CD4-positive, alpha-beta T cell treated with Interleukin-15 for 1 hour (primary cell): ENCODE measurements around the gene C2CD4D.
A peak's percentile ranks its signal among the peaks of the same experiment; 100 is the strongest.

Experiments
- DNase-seq: peaks from one replicate; pipeline ENCODE4 v3.0.0-alpha.2; 2020

Gene C2CD4D

DNA sequence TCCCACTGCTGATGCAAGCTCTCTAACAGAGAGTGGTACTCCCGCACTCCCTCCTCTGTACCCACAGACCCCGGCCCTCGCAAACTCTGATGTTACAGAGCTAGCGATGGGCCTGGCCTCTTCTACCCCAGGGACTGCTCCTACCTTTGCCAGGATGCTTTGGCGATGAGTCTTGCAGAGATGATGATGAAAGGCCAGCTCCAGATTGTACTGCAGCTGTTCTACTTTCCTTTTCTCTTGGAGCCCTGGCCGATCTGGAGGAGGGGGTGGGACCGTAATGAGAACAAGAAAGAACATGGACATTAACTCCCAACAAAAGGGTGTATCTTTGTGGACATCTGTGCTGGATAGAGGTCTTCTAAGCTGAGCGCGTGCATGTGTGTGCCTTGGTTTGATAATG is 28.4 kb downstream of the C2CD4D start:
- no peak for DNase-seq

DNA sequence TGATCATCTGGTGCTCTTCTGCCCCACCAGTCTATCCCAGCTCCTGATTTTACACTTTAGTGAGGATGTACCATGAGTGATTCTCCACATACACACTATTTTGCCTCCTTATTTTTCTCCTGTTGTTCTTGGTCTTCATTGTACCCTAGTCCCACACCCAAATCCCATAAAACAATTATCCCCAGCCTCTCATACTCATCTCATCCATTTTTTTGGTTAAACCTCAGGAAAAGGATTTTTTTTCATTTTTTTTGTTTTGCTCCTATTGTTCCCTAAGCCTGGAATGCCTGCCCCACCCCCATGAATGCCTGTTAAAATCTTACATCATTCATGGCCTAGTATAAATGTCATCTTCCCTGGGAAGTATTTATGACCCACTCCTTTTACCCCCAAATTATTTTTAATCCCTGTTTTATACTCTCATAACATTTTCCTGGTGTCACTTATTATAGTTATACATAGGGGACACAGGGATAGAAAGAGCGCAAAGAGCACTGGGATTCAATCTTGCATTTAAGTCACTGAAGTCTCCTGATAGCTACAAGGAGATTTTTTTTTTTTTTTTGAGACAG is 29.5 kb downstream of the C2CD4D start:
- no peak for DNase-seq

DNA sequence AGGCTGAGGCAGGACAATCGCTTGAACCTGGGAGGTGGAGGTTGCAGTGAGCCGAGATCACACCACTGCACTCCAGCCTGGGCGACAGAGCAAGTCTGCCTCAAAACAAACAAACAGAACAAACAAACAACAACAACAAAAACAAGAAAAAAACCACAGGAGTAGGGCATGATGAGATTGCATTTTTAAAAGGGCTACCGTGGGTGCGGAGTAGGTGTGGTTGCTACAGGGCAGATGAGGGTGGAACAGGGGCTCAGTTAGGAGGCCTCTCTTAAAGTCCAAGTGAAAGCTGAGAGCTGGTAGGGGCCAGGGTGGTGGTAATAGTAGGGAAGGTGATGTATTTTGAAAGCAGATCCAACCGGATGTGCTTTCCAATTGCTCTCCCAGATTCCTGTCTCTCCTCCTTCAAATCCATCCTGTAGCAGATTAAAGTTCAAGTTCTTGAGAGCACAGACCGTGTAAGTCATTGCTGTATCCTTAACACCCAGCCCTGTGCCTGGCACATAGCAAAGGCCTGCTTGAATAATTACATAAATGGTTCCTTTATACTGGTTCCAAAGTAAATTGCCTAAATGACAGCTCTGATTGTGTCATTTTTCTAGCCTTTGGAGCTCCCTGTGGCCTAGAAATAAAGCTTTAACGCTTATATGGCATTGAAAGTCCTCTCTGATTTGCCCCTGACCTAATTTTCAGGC is 30.2 kb downstream of the C2CD4D start:
- no peak for DNase-seq

DNA sequence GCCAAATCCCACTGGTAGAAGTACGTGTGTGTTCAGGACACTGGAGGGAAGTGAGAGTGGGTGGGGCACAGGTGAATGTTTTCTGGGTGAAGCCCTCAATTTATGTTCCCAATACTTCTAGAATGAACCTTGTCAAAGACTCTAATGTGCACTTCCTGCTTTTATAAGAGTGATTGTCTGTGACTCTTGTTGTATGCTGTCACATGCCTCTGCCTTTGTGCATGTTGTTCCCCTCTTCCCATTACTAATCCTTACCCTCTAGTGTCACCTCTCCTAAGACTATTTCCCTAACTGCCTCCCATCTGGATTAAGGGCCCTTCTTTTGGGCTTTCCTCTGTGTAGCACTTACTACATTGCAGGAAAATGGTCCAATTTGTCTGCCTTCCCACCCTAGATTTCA is 31.9 kb downstream of the C2CD4D start:
- DNase-seq = no peak

DNA sequence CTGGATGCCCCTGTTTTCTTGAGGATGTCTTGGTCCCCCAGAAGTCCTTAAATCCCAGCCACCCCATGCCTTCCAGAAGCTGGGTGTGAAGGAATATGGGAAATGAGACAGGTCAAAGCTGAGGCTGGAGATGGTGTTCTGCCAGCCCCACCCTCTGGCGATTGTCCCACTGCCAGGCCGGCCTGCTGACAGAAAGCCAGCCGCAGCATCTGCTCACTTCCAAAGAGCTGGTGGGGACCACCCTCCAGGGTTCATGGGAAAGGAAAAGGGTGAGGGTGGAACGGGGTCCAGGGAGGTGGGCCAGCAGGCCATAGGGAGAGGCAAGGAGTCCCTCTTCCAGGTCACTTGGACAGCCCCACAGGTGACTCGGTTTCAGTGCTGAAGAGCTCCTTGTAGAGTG is 32.5 kb downstream of the C2CD4D start:
- DNase-seq = no peak

DNA sequence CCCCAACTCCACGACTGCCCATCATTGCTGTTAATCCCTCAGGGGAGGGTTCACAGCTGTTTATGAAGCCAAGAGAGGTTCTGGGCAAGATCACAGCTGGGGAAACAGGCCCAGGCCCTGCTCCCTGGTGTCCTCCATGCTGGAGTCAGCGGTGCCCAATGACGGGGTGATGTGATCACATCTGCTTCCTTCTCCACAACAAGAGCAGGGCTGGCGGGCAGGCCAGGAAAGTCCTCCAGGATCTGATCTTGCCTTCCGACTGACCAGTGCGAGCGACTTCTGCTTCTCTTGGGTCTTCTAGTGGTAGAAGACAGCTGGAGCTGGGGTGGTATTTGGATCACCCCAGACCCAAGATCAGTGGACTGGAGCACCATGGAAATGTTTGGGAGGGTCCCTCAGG is 33.5 kb downstream of the C2CD4D start:
- no peak for DNase-seq

DNA sequence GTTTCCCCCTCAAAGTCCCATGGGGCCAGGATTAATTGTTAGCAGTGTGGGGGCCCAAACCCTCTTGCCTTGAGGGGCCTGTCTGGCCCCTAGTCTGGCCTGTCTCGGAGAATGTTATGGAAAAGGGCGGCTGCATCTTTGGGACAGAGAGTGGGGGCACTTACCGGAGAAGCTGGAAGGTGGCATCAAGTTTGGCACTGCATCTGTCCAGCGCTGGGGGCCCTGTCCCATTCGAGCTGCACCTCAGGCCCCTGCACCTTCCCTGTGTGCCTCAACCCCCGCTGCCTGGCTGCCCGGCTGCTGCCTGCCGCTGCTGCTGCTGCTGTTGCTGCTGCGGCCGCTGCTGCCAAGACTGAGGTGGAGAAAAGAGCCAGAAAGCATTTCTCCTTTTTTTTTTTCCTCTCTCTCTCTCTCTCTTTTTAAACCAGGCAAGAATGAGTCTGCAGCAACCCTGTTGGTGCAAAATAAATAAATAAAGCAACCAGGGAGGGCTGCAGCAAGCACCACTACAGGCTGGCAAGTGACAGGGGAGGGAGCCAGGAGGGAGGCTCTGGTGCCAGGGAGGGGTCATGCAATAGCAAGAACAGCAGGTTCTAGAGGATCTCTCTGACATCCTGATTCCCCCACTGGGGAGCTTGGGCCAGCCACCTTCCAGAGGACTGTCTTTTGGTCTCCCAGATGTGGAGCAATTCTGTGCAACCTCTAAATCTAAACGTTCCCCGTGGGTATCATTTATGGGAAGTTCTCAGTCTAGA is 34.4 kb downstream of the C2CD4D start, which contains the start of gene LINGO4:
Gene LINGO4 (minus strand): TSS at position 354 of the 755 bp plus-strand sequence. CDS start 2,715 bp downstream, outside the sequence.
- DNase-seq = no peak

DNA sequence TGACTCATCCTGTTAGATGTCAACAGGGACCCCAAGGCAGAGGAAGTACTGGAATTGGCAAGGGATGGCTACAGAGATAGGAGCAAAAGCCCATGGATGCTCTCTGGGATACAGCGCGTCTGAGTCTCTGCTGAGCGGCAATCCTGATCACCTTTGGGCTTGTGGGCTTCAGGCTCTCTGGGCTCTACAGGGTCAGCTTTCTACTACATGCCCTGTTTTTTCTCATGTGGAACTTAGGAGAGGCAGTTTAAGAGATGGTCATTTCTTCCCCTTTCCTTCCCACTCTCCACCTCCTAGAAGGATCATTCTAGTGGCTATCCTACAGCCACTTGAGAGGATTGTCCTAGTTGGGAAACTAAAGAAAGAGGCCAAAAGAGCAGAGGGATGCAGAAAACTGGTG is 35.7 kb downstream of the C2CD4D start:
- DNase-seq = no peak

DNA sequence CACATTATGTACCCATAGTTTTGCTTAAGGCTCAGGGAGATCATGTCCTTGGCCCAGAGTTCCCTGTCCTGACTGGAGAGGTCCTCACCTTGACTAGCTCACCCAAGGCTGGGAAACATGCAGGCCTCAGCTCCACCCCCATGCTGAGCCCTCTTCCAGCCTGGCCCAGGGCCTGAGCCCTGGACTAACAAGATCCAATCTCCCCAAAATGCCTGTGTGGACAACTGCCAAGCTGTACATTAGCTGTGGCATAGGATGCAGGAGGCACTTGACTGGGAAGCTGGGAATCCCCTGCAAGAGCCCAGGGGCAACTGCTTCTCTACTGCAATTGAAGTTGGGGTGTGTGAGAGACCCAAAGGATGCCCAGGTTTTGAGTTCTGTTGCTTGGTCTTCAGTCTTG is 36.5 kb downstream of the C2CD4D start:
- DNase-seq = no peak

DNA sequence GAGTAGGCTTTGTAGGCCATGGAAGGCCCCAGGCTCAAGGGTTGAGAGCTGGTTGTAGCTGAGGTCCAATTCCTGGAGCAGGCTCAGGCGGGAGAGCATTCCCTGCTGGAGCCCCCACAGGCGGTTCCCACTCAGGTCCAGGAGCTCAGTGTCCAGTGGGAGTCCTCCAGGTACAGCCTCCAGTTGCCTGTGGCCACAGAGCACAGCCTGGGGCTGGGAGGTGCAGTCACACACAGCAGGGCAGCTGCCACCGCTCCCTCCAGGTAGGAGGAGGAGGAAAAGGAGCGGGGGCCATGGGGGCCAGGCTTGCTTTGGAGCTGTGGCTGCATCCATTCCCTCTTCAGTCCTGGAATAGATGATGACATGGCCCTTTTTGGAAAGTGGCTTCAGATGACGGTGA is 37.2 kb downstream of the C2CD4D start:
- no peak for DNase-seq

DNA sequence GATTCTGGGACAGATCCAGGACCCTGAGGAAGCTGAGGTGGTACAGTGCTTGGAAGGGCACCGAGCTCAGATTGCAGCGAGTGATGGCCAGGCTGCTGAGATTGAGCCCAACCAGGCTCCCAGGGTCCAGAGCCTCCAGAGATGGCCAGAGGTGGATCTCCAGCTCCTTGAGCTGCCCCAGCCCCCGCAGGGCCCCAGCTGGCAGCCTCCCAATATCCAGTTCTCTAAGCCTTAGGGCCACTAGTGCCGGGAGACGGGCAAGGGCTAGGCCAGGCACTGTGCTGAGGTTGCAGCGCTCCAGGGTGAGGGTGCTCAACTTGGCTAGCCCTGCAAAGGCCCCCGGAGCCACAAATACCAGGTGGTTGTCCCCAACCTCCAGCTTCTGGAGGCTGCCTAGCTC is 37.8 kb downstream of the C2CD4D start:
- no peak for DNase-seq

DNA sequence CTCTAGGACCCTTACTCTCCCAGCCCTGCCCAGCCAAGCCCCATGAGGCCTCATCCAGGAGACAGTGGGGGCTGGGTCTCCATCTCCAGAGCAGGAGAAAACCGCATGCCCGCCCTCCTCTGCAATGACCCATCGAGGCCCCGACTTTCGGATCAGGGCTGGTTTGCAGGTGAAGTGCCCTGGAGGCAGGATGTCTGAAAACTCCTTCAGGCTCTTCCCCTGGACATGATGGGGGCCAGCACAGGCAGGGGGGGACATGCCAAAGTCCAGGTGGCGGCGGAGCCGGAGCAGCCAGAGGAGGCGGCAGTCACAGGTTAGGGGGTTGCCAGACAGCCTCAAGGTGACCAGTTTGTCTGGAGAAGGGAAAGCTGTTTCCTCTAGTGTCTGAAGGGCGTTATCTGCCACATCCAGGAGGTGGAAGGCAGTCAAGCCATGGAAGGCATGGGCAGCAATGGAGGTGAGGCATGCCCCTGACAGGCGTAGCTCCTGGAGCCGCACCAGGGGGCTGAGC is 38.3 kb downstream of the C2CD4D start:
- DNase-seq = no peak

DNA sequence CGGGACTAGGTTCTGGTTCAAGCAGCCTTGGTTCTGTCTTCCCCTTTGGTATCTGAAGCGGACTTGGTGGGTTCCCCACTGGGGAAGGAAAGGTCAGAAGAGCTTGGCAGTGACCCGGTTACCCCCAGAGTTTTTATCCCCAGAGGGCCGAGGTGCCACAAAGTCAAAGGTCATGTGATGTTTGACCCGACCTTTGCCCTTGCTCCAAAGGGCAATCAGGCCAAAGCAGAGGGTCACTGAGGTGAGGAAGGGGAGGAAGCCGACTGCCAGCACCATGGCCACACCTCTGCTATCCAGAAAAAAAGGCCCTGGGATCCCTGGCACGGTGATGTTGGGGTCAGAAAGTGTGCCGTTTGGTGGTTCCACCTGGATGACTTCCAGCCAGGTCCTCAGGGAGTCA is 38.8 kb downstream of the C2CD4D start:
- no peak for DNase-seq

DNA sequence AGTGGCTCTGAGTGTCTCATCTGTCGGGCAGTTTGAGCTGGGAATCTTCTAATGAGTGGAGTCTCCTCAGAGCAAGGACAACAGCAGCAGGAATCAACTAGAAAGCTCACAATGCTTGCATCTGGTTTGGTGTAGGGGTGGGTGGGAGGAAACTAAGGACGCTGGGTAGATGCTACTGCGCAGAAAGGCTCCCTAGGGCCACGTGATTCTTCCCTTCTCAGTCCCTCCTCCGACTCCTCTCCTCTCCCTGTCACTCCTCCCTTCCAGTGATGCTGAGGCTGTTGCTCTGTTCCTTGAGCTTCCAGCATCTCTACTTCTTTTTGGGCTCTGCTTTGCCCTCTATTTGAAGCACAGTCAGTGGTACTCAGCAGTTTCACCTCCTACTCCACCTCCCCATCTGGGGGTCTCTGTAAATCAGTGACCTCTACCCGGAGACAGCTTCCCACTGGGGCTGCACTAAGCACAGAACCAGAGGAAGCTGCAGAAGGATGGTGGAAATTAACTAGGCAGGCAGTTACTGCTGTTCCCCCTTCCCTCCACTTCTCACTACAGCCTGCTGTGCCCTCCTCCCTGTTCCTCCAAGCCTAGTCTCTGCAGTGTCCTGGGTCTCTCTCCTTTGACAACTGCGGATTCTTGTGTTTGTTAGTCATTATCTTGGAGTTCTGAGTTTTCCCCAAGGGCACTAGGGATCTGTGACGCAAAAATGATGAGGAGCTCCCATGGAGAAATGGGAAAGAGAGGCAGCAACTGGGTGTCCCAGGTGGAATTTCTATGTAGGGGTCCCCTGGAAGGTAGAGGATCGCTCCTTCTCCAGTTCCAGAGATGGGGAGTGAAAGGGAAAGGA is 40.2 kb downstream of the C2CD4D start:
- DNase-seq = no peak

DNA sequence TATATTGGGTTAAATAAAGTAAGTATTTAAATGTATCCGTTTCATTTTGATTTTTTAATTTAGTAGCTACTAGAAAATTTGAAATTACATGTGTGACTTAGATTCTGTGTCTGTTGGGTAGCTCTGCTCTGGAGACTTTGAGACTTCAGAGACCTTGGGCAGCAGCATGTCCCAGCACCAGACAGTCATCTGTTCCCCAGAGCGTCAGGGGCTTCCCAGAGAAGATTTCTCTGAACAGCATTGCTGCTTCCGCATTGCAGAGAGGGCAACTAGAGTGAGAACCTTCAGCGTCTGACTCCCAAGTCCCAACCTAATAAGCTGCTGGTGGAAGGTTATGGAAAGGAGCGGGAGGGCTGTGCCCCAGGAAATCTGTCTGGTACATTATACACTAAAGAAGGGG is 41.0 kb downstream of the C2CD4D start:
- DNase-seq = no peak

DNA sequence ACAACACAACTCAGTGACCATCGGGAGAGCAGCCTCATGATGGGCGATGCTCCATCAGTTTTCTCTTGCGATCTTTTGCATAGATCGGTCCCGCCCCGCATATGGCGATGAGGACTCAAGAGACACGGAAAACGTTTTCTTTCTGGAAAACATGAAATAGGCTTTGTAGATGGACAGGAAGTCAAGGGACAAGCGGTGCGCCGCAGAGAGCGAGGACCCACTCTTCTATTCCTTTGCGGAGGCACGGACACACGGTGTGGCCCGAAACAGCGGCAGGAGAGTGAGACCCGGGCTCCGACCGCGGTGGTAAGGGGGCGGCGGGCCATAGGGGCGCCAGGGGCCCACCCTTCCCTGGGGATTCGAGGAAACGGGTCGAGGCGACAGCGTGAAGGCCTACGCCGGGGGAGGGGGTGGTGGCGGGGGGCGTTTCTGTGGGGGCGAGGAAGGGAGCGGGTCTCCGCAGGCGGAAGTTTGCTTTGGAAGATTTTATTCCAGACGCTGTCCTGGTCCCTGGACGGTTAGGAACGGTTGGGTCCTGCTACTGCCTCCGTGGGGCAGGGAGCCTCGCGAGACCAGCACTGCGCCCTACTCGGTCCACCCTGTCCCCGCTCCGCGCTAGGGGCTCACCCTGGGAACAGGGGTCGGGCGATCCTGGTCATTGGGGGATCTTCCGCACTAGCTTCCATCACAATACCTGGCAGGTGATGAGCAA is 48.5 kb downstream of the C2CD4D start:
- DNase-seq = no peak

DNA sequence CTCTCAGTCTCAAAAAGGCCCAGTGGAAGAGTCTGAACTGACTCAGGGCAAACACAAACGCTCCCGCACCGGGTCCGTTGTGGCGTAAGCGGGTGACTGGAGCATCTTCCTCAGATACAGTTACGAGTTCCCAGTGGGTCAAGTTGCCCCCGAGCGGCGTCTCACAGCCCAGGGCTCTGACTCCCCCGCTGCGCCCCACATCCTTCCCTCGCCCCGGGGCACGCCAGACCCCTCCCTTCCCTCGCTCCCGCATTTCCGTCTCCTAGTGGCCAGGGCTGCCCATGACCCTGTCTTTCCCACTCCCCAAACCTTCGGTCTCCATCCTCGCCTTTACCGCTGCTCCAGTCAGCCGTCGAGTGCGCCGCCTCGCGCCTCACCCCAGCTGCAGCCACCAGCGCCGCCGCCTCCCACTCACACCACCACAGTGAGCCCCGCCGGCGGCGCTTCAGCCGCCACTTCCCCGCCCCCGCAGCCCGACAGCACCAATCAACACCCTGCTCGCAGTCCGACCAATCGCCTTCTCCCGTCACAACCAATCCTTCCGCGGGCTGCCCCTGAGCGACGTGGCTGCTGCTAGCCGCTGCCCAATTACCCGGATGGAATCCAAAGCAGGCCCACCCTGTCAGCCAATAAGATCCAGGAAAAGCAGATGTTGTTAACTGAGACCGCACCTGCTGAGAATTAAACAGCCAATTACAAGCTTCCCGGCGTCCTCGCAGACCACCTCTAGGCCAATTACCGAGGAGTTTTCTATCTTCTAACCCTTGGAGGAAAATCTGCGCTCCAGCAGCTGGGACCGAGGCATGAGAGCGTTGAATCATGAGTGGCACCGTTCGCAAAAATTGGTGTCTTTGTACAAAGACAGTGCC is 49.3 kb downstream of the C2CD4D start, which contains the start of gene TDRKH:
Gene TDRKH (minus strand): TSS at position 430 of the 869 bp plus-strand sequence. CDS start 7,478 bp downstream, outside the sequence.
- peak; percentile 99 for DNase-seq
